CD14-positive monocyte (primary cell): ENCODE measurements around the gene BUD31. TPM values are rescaled to one million over a fixed set of nuclear protein-coding genes. Genes with fewer than 3 reads are reported as not detected.

Source experiments
- DNase-seq, 3 donors: peaks; one replicate each; pipeline ENCODE4 v3.0.0-alpha.2; 2011 to 2022
- H2AFZ ChIP-seq: 2 replicates; pipeline ENCODE4 v1.6.0; 2012; ENCODE audit warnings: mild to moderate bottlenecking, low read depth, low read length, inconsistent platforms; ENCODE audit not compliant: insufficient read depth, poor library complexity, severe bottlenecking
- H3K27ac ChIP-seq, 2 donors: 1 replicate in 1 of 2; 2 replicates in 1 of 2; pipeline ENCODE4 v1.5.1; 2012 to 2013; ENCODE audit warnings: low read length in 2 of 2, control low read depth in 1 of 2, inconsistent platforms in 1 of 2, low read depth in 1 of 2, mild to moderate bottlenecking in 1 of 2
- H3K27me3 ChIP-seq, 2 donors: one replicate each; pipeline versions ENCODE4 v1.6.0 to v1.6.1; 2011 to 2013; ENCODE audit warnings: low read length in 2 of 2; ENCODE audit not compliant: control insufficient read depth in 2 of 2, insufficient read depth in 2 of 2
- H3K36me3 ChIP-seq, 2 donors: replicated peaks in 1 of 2; 1 replicate in 1 of 2; 2 replicates in 1 of 2; pipeline versions ENCODE4 v1.5.1 to v1.6.1; 2012 to 2013; ENCODE audit warnings: low read length in 2 of 2, control low read depth in 1 of 2, inconsistent platforms in 1 of 2, mild to moderate bottlenecking in 1 of 2; ENCODE audit not compliant: insufficient read depth in 2 of 2, control insufficient read depth in 1 of 2
- H3K4me1 ChIP-seq, 2 donors: 1 replicate in 1 of 2; 2 replicates in 1 of 2; pipeline versions ENCODE4 v1.5.1 to v1.6.1; 2012 to 2013; ENCODE audit warnings: low read length in 2 of 2, control low read depth in 1 of 2, inconsistent platforms in 1 of 2, mild to moderate bottlenecking in 1 of 2, moderate library complexity in 1 of 2; ENCODE audit not compliant: insufficient read depth in 2 of 2, control insufficient read depth in 1 of 2
- H3K4me2 ChIP-seq: replicated peaks from 2 replicates; pipeline ENCODE3; 2012; ENCODE audit warnings: low read length, moderate library complexity, mild to moderate bottlenecking; ENCODE audit not compliant: poor library complexity, severe bottlenecking; ENCODE audit errors: extremely low read depth
- H3K4me3 ChIP-seq, 3 experiments: fragments of 200-600 bp in 1 of 3; sonication (generic) in 1 of 3; replicated peaks in 1 of 3; 1 replicate in 2 of 3; 2 replicates in 1 of 3; pipeline ENCODE4 v1.5.1; 2011 to 2013; ENCODE audit warnings: low read length in 3 of 3, mild to moderate bottlenecking in 3 of 3, control low read depth in 2 of 3, low read depth in 2 of 3, inconsistent platforms in 1 of 3, moderate library complexity in 1 of 3
- H3K79me2 ChIP-seq: 2 replicates; pipeline ENCODE4 v1.6.0; 2012; ENCODE audit warnings: mild to moderate bottlenecking, control low read depth, inconsistent platforms, low read length, moderate library complexity; ENCODE audit not compliant: insufficient read depth
- H3K9ac ChIP-seq: 2 replicates; pipeline ENCODE4 v1.6.0; 2017; ENCODE audit warnings: low read length, mild to moderate bottlenecking; ENCODE audit not compliant: insufficient read depth, poor library complexity, severe bottlenecking
- H3K9me3 ChIP-seq, 2 donors: replicated peaks in 1 of 2; 1 replicate in 1 of 2; 2 replicates in 1 of 2; pipeline versions ENCODE4 v1.5.1 to v1.6.1; 2012 to 2013; ENCODE audit warnings: low read length in 2 of 2, control low read depth in 1 of 2; ENCODE audit not compliant: control insufficient read depth in 1 of 2, insufficient read depth in 1 of 2
- H4K20me1 ChIP-seq: 2 replicates; pipeline ENCODE4 v1.6.0; 2012; ENCODE audit warnings: mild to moderate bottlenecking, low read length, control low read depth, moderate library complexity; ENCODE audit not compliant: insufficient read depth
- H3K27ac Mint-ChIP-seq, 7 donors: one replicate each; pipeline ENCODE4 v1.8.0; 2020; ENCODE audit warnings: mild to moderate bottlenecking in 7 of 7, mixed read lengths in 7 of 7, moderate library complexity in 6 of 7, inconsistent platforms in 2 of 7
- H3K27me3 Mint-ChIP-seq, 3 donors: one replicate each; pipeline ENCODE4 v1.8.0; 2021 to 2022; ENCODE audit warnings: low read depth in 3 of 3, mild to moderate bottlenecking in 3 of 3, mixed read lengths in 3 of 3, moderate library complexity in 3 of 3, inconsistent platforms in 1 of 3
- H3K36me3 Mint-ChIP-seq, 2 donors: one replicate each; pipeline ENCODE4 v1.8.0; 2020; ENCODE audit warnings: mixed read lengths in 2 of 2, inconsistent platforms in 1 of 2, mild to moderate bottlenecking in 1 of 2
- H3K4me1 Mint-ChIP-seq: one replicate; pipeline ENCODE4 v1.8.0; 2020; ENCODE audit warnings: mild to moderate bottlenecking, mixed read lengths
- H3K4me3 Mint-ChIP-seq, 2 donors: one replicate each; pipeline ENCODE4 v1.8.0; 2020; ENCODE audit warnings: mild to moderate bottlenecking in 2 of 2, mixed read lengths in 2 of 2, moderate library complexity in 1 of 2
- H3K9me3 Mint-ChIP-seq, 7 donors: one replicate each; pipeline ENCODE4 v1.8.0; 2020 to 2022; ENCODE audit warnings: mixed read lengths in 7 of 7, mild to moderate bottlenecking in 6 of 7, moderate library complexity in 6 of 7, inconsistent platforms in 2 of 7
- CTCF ChIP-seq: fragments of 200-600 bp; IDR thresholded peaks from one replicate; pipeline ENCODE4 v1.8.0; 2022; ENCODE audit warnings: antibody characterized with exemption, mild to moderate bottlenecking
- WGBS: methylation state at CpG from one replicate; pipeline ENCODE4 v1.1.5; 2013; ENCODE audit warnings: missing lambda C conversion rate; ENCODE audit not compliant: insufficient coverage; 5-methylcytosine and 5-hydroxymethylcytosine counted together
- intact Hi-C, 2 donors: fragments of 100-400 bp; cut with micrococcal nuclease; formaldehyde crosslinking; loops; one replicate each; pipeline versions ENCODE4 v1.15.0 to v1.15.1; 2023
- polyA plus RNA-seq, 3 donors: library from polyadenylated mRNA; depleted of rRNA in 1 of 3; unstranded in 2 of 3; stranded (reverse) in 1 of 3; fragments of 300-500 nt in 2 of 3; fragments of >200 nt in 1 of 3; fragmentation: Illumina TruSeq in 2 of 3; gene quantifications; 1 replicate in 2 of 3; 2 replicates in 1 of 3; pipeline ENCODE4 v1.2.3, GENCODE V29; 2012 to 2021

Gene BUD31
- polyA plus RNA-seq, 3 donors, result 34.3 to 256 (median 241) TPM

GRCh38 chr7:99451936-99452335 lies 43.2 kb downstream of the BUD31 start:
- Histone ChIP-seq H3K36me3 (peaks cover 95 to 100% of the 10 kb centered on the region in 2 donors), H2AFZ (no peak overlapping the region), H3K27me3 (no peaks in the 10 kb centered on the region), H3K79me2 (no peaks in the 10 kb centered on the region), H3K9me3 (no peaks in the 10 kb centered on the region), H3K4me3 (no peak overlapping the region), H3K4me2 (no peak overlapping the region), H3K27ac (no peak overlapping the region), H3K9ac (no peak overlapping the region), H4K20me1 (peaks cover 45% of the 10 kb centered on the region), H3K4me1 (no peaks in the 10 kb centered on the region)
- Mint-ChIP-seq H3K4me1 (no peaks in the 10 kb centered on the region), H3K27ac (peak overlapping the region in 1 of 7 donors; percentile 44), H3K27me3 (no peaks in the 10 kb centered on the region), H3K36me3 (peaks cover 69 to 93% of the 10 kb centered on the region in 2 donors), H3K4me3 (no peak overlapping the region), H3K9me3 (peaks cover 0 to 2% (median 0%) of the 10 kb centered on the region in 7 donors)
- 96% methylated on average over 8 of the region's 8 CpGs for WGBS
- TF ChIP-seq CTCF, result no peak
- DNase-seq, result no peak
- intact Hi-C loops, result no loop called here

- Mint-ChIP-seq H3K4me1 (no peaks in the 10 kb centered on the region), H3K27me3 (no peaks in the 10 kb centered on the region), H3K27ac (peak overlapping the region in 2 of 7 donors; percentile 61 to 63), H3K9me3 (peaks cover 0 to 2% (median 0%) of the 10 kb centered on the region in 7 donors), H3K36me3 (peaks cover 72 to 93% of the 10 kb centered on the region in 2 donors), H3K4me3 (no peak overlapping the region)
- H3K27ac ChIP-seq, result no peak overlapping the region
- H3K27me3 ChIP-seq, result no peaks in the 10 kb centered on the region
- peaks cover 52% of the 10 kb centered on the region for H4K20me1 ChIP-seq
- H3K4me1 ChIP-seq, result no peaks in the 10 kb centered on the region
- H3K79me2 ChIP-seq, result peaks cover under 1% of the 10 kb centered on the region
- no peak overlapping the region for H3K9ac ChIP-seq
- intact Hi-C loops, result no loop called here
- H2AFZ ChIP-seq, result no peak overlapping the region
- no peak for DNase-seq
- H3K36me3 ChIP-seq, result peaks cover 98 to 100% of the 10 kb centered on the region in 2 donors
- H3K4me2 ChIP-seq, result no peak overlapping the region
- no peaks in the 10 kb centered on the region for H3K9me3 ChIP-seq
- TF ChIP-seq CTCF, result no peak
- 94% methylated on average over 12 of the region's 13 CpGs for WGBS
- H3K4me3 ChIP-seq, result no peak overlapping the region
Observed at GRCh38 chr7:99452541-99452940, 43.8 kb downstream of the BUD31 start.
